Nephron (organoid): ENCODE data around the gene PLXNA4.

ENCODE experiments used
- H3K27ac Mint-ChIP-seq, 3 experiments: 2 replicates each; pipeline ENCODE4 v1.8.0; 2020; ENCODE audit warnings: mixed read lengths in 3 of 3, mild to moderate bottlenecking in 2 of 3, moderate library complexity in 1 of 3
- H3K27me3 Mint-ChIP-seq: 2 replicates; pipeline ENCODE4 v1.8.0; 2021; ENCODE audit warnings: low read depth, mild to moderate bottlenecking, moderate library complexity, mixed read lengths
- H3K36me3 Mint-ChIP-seq: 2 replicates; pipeline ENCODE4 v1.8.0; 2020; ENCODE audit warnings: low read depth, mixed read lengths
- H3K4me1 Mint-ChIP-seq: 2 replicates; pipeline ENCODE4 v1.8.0; 2020; ENCODE audit warnings: mixed read lengths
- H3K4me3 Mint-ChIP-seq, 3 experiments: 2 replicates each; pipeline ENCODE4 v1.8.0; 2020; ENCODE audit warnings: mild to moderate bottlenecking in 3 of 3, mixed read lengths in 3 of 3, moderate library complexity in 2 of 3
- H3K9me3 Mint-ChIP-seq: 2 replicates; pipeline ENCODE4 v1.8.0; 2020; ENCODE audit warnings: mixed read lengths
- TF ChIP-seq, protein P1 (sequence below), 3 experiments: fragments of 200-600 bp; sonication (generic); IDR thresholded peaks; one replicate each; pipeline ENCODE4 v1.5.0; 2021; ENCODE audit warnings: antibody characterized with exemption in 3 of 3; ENCODE audit not compliant: unreplicated experiment in 3 of 3

The PLXNA4 gene

DNA sequence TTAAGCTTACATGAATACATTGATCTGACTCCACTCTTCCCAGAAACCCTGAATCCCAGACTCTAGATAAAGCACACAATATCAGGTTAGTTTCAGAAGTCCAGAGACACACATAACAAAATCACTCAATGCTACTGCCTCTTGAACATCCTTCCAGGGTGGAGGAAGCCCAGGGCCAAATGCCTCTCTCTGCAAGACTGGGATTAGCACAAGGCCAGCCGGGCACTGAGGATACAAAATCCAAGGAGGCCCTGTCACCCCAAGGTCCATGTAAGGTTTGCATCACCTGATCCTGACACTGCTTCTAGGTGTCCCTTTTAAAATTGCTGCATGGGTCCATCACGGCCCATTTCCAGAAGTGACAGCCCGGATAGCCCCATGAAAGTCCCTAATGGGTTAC is 2.6 kb upstream of the PLXNA4 start:
- Mint-ChIP-seq H3K27ac (no peak overlapping the region), H3K9me3 (no peaks in the 10 kb centered on the region), H3K27me3 (peaks cover 76% of the 10 kb centered on the region), H3K4me1 (peaks cover 19% of the 10 kb centered on the region), H3K4me3 (peak overlapping the region; percentile 11 to 74 (median 26)), H3K36me3 (no peaks in the 10 kb centered on the region)
- TF ChIP-seq, protein P1, sequence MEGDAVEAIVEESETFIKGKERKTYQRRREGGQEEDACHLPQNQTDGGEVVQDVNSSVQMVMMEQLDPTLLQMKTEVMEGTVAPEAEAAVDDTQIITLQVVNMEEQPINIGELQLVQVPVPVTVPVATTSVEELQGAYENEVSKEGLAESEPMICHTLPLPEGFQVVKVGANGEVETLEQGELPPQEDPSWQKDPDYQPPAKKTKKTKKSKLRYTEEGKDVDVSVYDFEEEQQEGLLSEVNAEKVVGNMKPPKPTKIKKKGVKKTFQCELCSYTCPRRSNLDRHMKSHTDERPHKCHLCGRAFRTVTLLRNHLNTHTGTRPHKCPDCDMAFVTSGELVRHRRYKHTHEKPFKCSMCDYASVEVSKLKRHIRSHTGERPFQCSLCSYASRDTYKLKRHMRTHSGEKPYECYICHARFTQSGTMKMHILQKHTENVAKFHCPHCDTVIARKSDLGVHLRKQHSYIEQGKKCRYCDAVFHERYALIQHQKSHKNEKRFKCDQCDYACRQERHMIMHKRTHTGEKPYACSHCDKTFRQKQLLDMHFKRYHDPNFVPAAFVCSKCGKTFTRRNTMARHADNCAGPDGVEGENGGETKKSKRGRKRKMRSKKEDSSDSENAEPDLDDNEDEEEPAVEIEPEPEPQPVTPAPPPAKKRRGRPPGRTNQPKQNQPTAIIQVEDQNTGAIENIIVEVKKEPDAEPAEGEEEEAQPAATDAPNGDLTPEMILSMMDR (IDR thresholded peaks at IDR 0.05; ENCODE audit: unreplicated experiment in 3 of 3): no peak

DNA sequence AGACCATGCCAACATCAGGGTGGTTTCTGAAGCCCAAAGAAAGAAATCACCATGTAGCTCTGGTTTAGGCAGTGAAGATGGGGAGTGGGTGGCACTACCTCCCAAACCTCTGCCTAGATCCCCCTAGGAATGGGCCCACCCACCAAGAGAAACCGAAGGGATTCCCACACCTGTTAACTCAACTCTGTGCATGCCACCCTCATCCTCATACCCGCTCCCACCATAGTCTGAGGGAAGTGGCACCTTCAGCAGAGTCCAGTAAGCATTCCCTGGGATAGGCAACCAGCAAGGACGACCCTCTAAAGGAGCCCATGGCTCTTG is 1.7 kb upstream of the PLXNA4 start:
- Mint-ChIP-seq H3K4me1 (peaks cover 27% of the 10 kb centered on the region), H3K27ac (no peak overlapping the region), H3K27me3 (peaks cover 76% of the 10 kb centered on the region)

DNA sequence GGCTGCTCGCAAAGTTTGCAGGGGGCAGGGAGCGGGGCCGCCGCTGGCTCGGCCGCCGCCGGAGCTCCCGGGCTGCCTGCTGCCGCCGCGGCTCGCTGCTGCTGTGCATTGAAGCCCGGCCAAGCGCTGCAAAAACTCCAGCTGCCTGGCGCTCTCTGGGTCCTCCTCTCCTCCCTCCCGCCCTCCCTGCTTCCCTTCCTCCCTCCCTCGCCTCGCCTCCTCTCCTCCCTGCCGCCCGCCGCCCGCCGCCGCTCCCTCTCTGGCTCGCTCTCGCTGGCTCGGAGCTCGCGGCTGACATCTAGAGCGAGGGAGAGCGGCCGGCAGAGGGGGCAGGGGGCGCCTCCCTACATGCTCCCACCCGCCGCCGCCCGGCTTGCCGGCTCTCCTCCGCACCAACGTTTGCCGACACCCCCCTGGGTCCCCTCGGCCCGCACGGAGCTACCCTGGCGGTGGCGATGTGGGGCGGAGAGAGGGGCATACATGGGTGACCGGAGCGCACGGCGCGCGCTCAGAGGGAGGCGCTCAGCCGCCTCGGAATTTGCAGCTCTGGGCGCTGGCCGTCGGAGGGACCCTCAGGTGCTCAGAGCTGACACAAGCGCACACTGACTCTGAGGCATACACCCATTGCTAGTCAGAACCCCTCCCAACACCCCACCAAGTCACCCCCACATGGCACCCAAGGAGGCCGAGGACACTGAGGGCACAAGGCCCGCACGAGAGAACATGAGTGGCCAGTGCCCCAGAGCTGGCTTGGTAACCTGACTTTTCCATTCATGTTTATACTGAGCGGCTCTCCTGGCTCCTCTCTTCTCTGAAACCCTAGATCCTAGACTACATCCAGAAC is 1.2 kb upstream of the PLXNA4 start:
- TF ChIP-seq, protein P1 (IDR thresholded peaks at IDR 0.05; ENCODE audit: unreplicated experiment in 3 of 3): peak; percentile 35 to 49 (median 37)
- Mint-ChIP-seq H3K4me1 (peaks cover 33% of the 10 kb centered on the region), H3K4me3 (peak overlapping the region; percentile 74 to 83 (median 81)), H3K9me3 (no peaks in the 10 kb centered on the region), H3K36me3 (no peaks in the 10 kb centered on the region), H3K27ac (no peak overlapping the region), H3K27me3 (peaks cover 77% of the 10 kb centered on the region)

More for the DNA sequence above, 1.7 kb upstream of the PLXNA4 start:
- Mint-ChIP-seq H3K36me3 (no peaks in the 10 kb centered on the region), H3K9me3 (no peaks in the 10 kb centered on the region), H3K4me3 (peak overlapping the region; percentile 74 to 83 (median 81))
- TF ChIP-seq, protein P1 (IDR thresholded peaks at IDR 0.05; ENCODE audit: unreplicated experiment in 3 of 3): no peak

DNA sequence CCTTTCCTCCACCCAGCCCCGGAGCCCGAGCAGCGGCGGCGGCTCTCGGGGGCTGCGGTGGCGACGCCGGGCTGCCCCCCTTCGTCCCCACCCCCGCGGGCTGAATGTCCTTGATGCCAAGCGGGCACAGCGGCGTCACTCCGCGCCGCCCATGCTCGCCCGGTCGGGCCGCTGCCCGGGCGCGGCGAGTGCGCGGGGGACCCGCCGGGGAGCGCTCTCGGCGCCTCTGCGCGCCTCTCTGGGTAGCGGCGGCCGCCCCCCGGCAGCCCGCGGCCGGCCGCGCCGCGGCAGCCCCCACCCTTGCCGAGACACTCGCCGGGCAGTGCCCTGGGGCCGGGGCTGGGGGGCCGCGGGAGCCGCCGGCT is 433 bp upstream of the PLXNA4 start:
- Mint-ChIP-seq H3K9me3 (no peaks in the 10 kb centered on the region), H3K27ac (no peak overlapping the region), H3K4me1 (peaks cover 35% of the 10 kb centered on the region), H3K4me3 (peak overlapping the region; percentile 81 to 90 (median 83)), H3K27me3 (peaks cover 79% of the 10 kb centered on the region), H3K36me3 (no peaks in the 10 kb centered on the region)
- TF ChIP-seq, protein P1 (IDR thresholded peaks at IDR 0.05; ENCODE audit: unreplicated experiment in 3 of 3): no peak

DNA sequence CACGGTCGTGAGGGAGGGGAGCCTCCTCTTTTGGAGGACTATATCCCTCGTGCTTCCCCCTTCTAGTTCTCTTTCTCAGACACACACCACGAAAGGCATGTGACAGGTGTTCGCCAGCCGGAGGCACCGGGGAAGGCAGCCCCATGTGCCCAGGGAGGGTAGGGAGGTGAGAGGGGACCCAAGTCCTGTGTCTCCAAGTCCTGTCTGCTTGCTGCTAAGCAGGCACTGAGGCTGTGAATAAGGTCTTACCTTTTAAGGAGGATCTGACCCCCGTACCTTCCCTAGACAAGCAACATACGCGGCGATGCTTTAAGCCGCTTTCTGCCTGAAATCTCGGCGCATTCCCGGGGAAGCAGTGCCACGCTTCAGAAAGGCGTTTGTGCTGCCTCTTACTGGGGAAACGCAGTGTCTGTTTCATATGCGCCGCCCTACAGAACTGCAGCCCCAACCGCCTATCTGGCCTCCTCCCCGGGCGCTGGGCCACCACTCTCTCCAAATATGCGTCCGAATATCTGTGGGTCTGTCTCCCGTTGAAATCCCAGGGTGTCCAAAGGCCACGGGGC is 770 bp downstream of the PLXNA4 start:
- Mint-ChIP-seq H3K36me3 (no peaks in the 10 kb centered on the region), H3K27me3 (peaks cover 86% of the 10 kb centered on the region), H3K9me3 (no peaks in the 10 kb centered on the region), H3K4me1 (peaks cover 38% of the 10 kb centered on the region), H3K4me3 (peak overlapping the region; percentile 80 to 90 (median 83)), H3K27ac (no peak overlapping the region)
- TF ChIP-seq, protein P1 (IDR thresholded peaks at IDR 0.05; ENCODE audit: unreplicated experiment in 3 of 3): peak in 2 of 3 experiments; percentile 40 to 43
